Right lobe of liver (tissue), 6 donors: ENCODE data around the gene WBP1L. TPM values are rescaled to one million over a fixed set of nuclear protein-coding genes. Genes with fewer than 3 reads are reported as not detected.

Experiments
- ATAC-seq, 4 donors: fragments of 200-7000 bp; cut with Tn5 transposase; one replicate each; pipeline ENCODE4 v1.9.1; 2020; ENCODE audit warnings: mild to moderate bottlenecking in 4 of 4, moderate library complexity in 4 of 4
- DNase-seq, 3 donors: peaks; one replicate each; pipeline ENCODE4 v3.0.0-alpha.2; 2020
- H3K27ac ChIP-seq, 3 donors: fragments of 200-600 bp; one replicate each; pipeline ENCODE4 v1.8.0; 2022
- H3K27me3 ChIP-seq, 2 donors: fragments of 200-600 bp; one replicate each; pipeline ENCODE4 v1.8.0; 2022
- H3K36me3 ChIP-seq, 4 donors: fragments of 200-600 bp; sonication (generic) in 1 of 4; one replicate each; pipeline versions ENCODE4 v1.5.1 to v1.8.0; 2017 to 2022; ENCODE audit warnings: control low read depth in 1 of 4
- H3K4me1 ChIP-seq, 4 donors: fragments of 200-600 bp; sonication (generic) in 1 of 4; one replicate each; pipeline versions ENCODE4 v1.5.1 to v1.8.0; 2017 to 2022; ENCODE audit warnings: control low read depth in 1 of 4
- H3K4me3 ChIP-seq, 3 donors: fragments of 200-600 bp; one replicate each; pipeline ENCODE4 v1.8.0; 2022
- H3K9me3 ChIP-seq, 4 donors: fragments of 200-600 bp; sonication (generic) in 1 of 4; one replicate each; pipeline versions ENCODE4 v1.5.1 to v1.8.0; 2017 to 2022; ENCODE audit warnings: control low read depth in 1 of 4
- POLR2A ChIP-seq: fragments of 450-650 bp; IDR thresholded peaks from one replicate; pipeline ENCODE4 v1.6.1; 2017; ENCODE audit warnings: antibody characterized with exemption, mild to moderate bottlenecking
- WGBS: methylation state at CpG from one replicate; pipeline ENCODE4 v1.1.6; 2018; ENCODE audit warnings: low coverage, low lambda C conversion rate; ENCODE audit not compliant: insufficient coverage; ENCODE audit errors: missing lambda C conversion rate; 5-methylcytosine and 5-hydroxymethylcytosine counted together
- intact Hi-C, 2 donors: fragments of 100-400 bp; cut with DNase I; formaldehyde crosslinking; loops; one replicate each; pipeline versions ENCODE4 v1.11.2 to v1.14.1; 2022
- total RNA-seq, 6 experiments: library from RNA; depleted of rRNA in 2 of 6; stranded (reverse); fragments of >200 nt in 2 of 6; fragmentation: NEBNext Ultra II Directional in 3 of 6; extraction: Animal tissue kit (Norgen Biotek cat#: 25700) in 3 of 6; gene quantifications; one replicate each; pipeline versions ENCODE4 v1.1.0 to v1.2.4, GENCODE V29; 2016 to 2023
- TF ChIP-seq, protein P1 (sequence below), 4 donors: fragments of 200-600 bp in 3 of 4; fragments of 450-650 bp in 1 of 4; IDR thresholded peaks; one replicate each; pipeline versions ENCODE4 v1.5.1 to v1.8.0; 2016 to 2022; ENCODE audit warnings: antibody characterized with exemption in 4 of 4, mild to moderate bottlenecking in 2 of 4
- donor health status: DM: no; HTN: yes; CAD: no.
- donor health status: DM: no; HTN: no; CAD: no.
- donor health status: DM: no; HTN: no; CAD: no.
- donor health status: DM: no; HTN: yes; CAD: no.
- donor health status: DM: no; HTN: yes; CAD: no.

WBP1L gene
- total RNA-seq, 6 experiments from 2014 or later, result 24.1 to 58.4 (median 32.8) TPM

GRCh38 chr10:102775201-102775934 lies 31.6 kb downstream of the WBP1L start:
- Histone ChIP-seq H3K27me3 (no peaks in the 10 kb centered on the region), H3K4me1 (peaks cover 3 to 87% (median 27%) of the 10 kb centered on the region in 4 donors), H3K4me3 (peak overlapping the region; percentile 8 to 28 (median 22)), H3K9me3 (no peaks in the 10 kb centered on the region), H3K36me3 (no peaks in the 10 kb centered on the region), H3K27ac (peak overlapping the region; percentile 90 to 94 (median 91))
- intact Hi-C loops, result no loop called here
- no peak for TF ChIP-seq POLR2A
- TF ChIP-seq, protein P1, sequence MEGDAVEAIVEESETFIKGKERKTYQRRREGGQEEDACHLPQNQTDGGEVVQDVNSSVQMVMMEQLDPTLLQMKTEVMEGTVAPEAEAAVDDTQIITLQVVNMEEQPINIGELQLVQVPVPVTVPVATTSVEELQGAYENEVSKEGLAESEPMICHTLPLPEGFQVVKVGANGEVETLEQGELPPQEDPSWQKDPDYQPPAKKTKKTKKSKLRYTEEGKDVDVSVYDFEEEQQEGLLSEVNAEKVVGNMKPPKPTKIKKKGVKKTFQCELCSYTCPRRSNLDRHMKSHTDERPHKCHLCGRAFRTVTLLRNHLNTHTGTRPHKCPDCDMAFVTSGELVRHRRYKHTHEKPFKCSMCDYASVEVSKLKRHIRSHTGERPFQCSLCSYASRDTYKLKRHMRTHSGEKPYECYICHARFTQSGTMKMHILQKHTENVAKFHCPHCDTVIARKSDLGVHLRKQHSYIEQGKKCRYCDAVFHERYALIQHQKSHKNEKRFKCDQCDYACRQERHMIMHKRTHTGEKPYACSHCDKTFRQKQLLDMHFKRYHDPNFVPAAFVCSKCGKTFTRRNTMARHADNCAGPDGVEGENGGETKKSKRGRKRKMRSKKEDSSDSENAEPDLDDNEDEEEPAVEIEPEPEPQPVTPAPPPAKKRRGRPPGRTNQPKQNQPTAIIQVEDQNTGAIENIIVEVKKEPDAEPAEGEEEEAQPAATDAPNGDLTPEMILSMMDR (IDR thresholded peaks at IDR 0.05), result no peak
- ATAC-seq, result peak; percentile 47 to 77 (median 71)
- 32% methylated on average over 16 of the region's 16 CpGs for WGBS
- DNase-seq, result peak; percentile 37 to 81 (median 73)

GRCh38 chr10:102775935-102776669 lies 32.4 kb downstream of the WBP1L start:
- Histone ChIP-seq H3K4me1 (peaks cover 5 to 87% (median 31%) of the 10 kb centered on the region in 4 donors), H3K9me3 (no peaks in the 10 kb centered on the region), H3K36me3 (no peaks in the 10 kb centered on the region), H3K27me3 (no peaks in the 10 kb centered on the region), H3K27ac (peak overlapping the region; percentile 90 to 94 (median 91)), H3K4me3 (peak overlapping the region; percentile 8 to 28 (median 22))
- intact Hi-C loops, result no loop called here
- DNase-seq (peak; percentile 64 to 73 (median 69)), ATAC-seq (peak; percentile 46 to 65 (median 62))
- WGBS, result 36% methylated on average over 9 of the region's 17 CpGs
- TF ChIP-seq, protein P1 (IDR thresholded peaks at IDR 0.05), result no peak
- TF ChIP-seq POLR2A, result peak; percentile 65

DNA sequence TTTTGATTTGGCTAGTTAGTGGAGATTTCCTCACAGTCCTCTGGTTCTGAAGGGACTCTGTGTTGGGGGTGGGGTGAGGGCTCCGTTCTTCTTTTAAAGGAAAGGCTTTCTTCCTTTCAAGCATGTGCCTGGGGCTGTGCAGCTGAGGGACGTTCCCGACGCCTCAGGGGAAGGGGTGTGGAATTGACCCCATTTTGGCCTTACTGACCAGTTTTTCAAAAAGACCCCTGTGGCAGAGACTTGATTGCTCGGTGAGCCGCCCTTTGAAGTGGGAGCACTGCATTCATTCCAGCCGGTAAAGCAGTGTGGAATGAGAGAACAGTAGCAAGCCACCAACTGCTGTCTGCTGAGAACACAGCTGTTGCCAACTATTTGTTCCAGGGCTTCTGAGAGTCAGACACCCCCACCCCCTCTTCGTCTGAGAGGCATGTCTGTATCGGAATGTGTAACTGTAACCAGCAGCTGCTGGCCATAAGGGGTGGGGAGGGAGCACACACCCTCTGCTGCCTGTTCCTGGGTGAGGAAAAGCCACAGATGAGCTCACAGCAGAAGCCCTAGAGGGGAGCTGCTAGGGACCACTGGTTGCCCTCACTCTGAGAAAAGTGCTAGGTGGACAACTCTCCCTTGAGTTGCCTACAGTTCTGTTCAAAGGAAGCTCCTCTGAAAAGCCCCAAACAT lies 33.2 kb downstream of the WBP1L start:
- H3K4me1 ChIP-seq, result peaks cover 6 to 96% (median 38%) of the 10 kb centered on the region in 4 donors
- H3K9me3 ChIP-seq, result no peaks in the 10 kb centered on the region
- WGBS, result 60% methylated on average over 4 of the region's 9 CpGs
- no peaks in the 10 kb centered on the region for H3K36me3 ChIP-seq
- H3K27ac ChIP-seq, result peak overlapping the region; percentile 90 to 94 (median 91)
- intact Hi-C loops, result no loop called here
- peak overlapping the region in 2 of 3 donors; percentile 8 to 28 for H3K4me3 ChIP-seq
- DNase-seq, result no peak
- TF ChIP-seq, protein P1 (IDR thresholded peaks at IDR 0.05), result no peak
- peak; percentile 33 for TF ChIP-seq POLR2A
- peak; percentile 23 to 42 (median 26) for ATAC-seq
- no peaks in the 10 kb centered on the region for H3K27me3 ChIP-seq

GRCh38 chr10:102777711-102778453 lies 34.1 kb downstream of the WBP1L start:
- Histone ChIP-seq H3K4me1 (peaks cover 6 to 97% (median 43%) of the 10 kb centered on the region in 4 donors), H3K36me3 (no peaks in the 10 kb centered on the region), H3K27ac (peak overlapping the region; percentile 90 to 94 (median 91)), H3K27me3 (no peaks in the 10 kb centered on the region), H3K9me3 (no peaks in the 10 kb centered on the region), H3K4me3 (no peak overlapping the region)
- ATAC-seq (no peak), DNase-seq (no peak)
- WGBS, result 79% methylated on average over 13 of the region's 17 CpGs
- intact Hi-C loops, result no loop called here
- TF ChIP-seq POLR2A, result no peak
- TF ChIP-seq, protein P1 (IDR thresholded peaks at IDR 0.05), result no peak
